Measurements from ENCODE around the gene PITX1. TPM values are rescaled to one million over a fixed set of nuclear protein-coding genes. Genes with fewer than 3 reads are reported as not detected.

The PITX1 gene
- polyA plus RNA-seq, 3 donors, result not detected

GRCh38 chr5:135048930-135049329 lies 14.9 kb upstream of the PITX1 start:
- WGBS (ENCODE audit: insufficient coverage), result no CpG with 5 or more reads among the region's 1 CpG
- Histone ChIP-seq H3K9ac (ENCODE audit: insufficient read depth, low read length, poor library complexity, severe bottlenecking) (no peak overlapping the region), H3K27ac (ENCODE audit: low read depth in 1 of 2, low read length in 2 of 2) (no peak overlapping the region), H4K20me1 (ENCODE audit: insufficient read depth, low read length) (no peaks in the 10 kb centered on the region), H3K79me2 (ENCODE audit: insufficient read depth, low read length) (no peaks in the 10 kb centered on the region), H3K9me3 (replicated peaks in 1 of 2; ENCODE audit: control insufficient read depth in 1 of 2, insufficient read depth in 1 of 2, low read length in 2 of 2) (peaks cover 0 to 3% of the 10 kb centered on the region in 2 donors), H3K4me2 (replicated peaks; ENCODE audit: extremely low read depth, low read length, poor library complexity, severe bottlenecking) (no peak overlapping the region), H3K4me3 (replicated peaks in 1 of 3; ENCODE audit: low read depth in 2 of 3, low read length in 3 of 3) (no peak overlapping the region), H3K27me3 (ENCODE audit: control insufficient read depth in 2 of 2, insufficient read depth in 2 of 2, low read length in 2 of 2) (peaks cover 24 to 90% of the 10 kb centered on the region in 2 donors), H3K36me3 (replicated peaks in 1 of 2; ENCODE audit: control insufficient read depth in 1 of 2, insufficient read depth in 2 of 2, low read length in 2 of 2) (no peaks in the 10 kb centered on the region), H3K4me1 (ENCODE audit: control insufficient read depth in 1 of 2, insufficient read depth in 2 of 2, low read length in 2 of 2) (no peaks in the 10 kb centered on the region), H2AFZ (ENCODE audit: insufficient read depth, low read depth, low read length, poor library complexity, severe bottlenecking) (no peak overlapping the region)
- Mint-ChIP-seq H3K27ac (no peak overlapping the region), H3K9me3 (peaks cover 0 to 2% (median 0%) of the 10 kb centered on the region in 7 donors), H3K4me3 (peak overlapping the region in 1 of 2 donors; percentile 31), H3K36me3 (no peaks in the 10 kb centered on the region), H3K4me1 (peaks cover 4% of the 10 kb centered on the region), H3K27me3 (ENCODE audit: low read depth in 3 of 3) (peaks cover 62 to 97% (median 75%) of the 10 kb centered on the region in 3 donors)
- no peak for DNase-seq
- intact Hi-C loops (cut with micrococcal nuclease), result no loop called here
- no peak for TF ChIP-seq CTCF (IDR thresholded peaks at IDR 0.05)

- H3K27me3 ChIP-seq (ENCODE audit: control insufficient read depth in 2 of 2, insufficient read depth in 2 of 2, low read length in 2 of 2), result peaks cover 26 to 90% of the 10 kb centered on the region in 2 donors
Observed at GRCh38 chr5:135048286-135048685, 14.3 kb upstream of the PITX1 start.

More at GRCh38 chr5:135048286-135048685, 14.3 kb upstream of the PITX1 start:
- peaks cover 1% of the 10 kb centered on the region for H3K4me1 Mint-ChIP-seq
- DNase-seq, result no peak
- H3K4me2 ChIP-seq (replicated peaks; ENCODE audit: extremely low read depth, low read length, poor library complexity, severe bottlenecking), result no peak overlapping the region
- no peak overlapping the region for H3K9ac ChIP-seq (ENCODE audit: insufficient read depth, low read length, poor library complexity, severe bottlenecking)
- H3K4me3 Mint-ChIP-seq, result peak overlapping the region in 1 of 2 donors; percentile 72
- H3K9me3 Mint-ChIP-seq, result peaks cover 0 to 2% (median 0%) of the 10 kb centered on the region in 7 donors
- H3K4me3 ChIP-seq (replicated peaks in 1 of 3; ENCODE audit: low read depth in 2 of 3, low read length in 3 of 3), result no peak overlapping the region
- no peak for TF ChIP-seq CTCF (IDR thresholded peaks at IDR 0.05)
- no peak overlapping the region for H3K27ac Mint-ChIP-seq
- H3K36me3 ChIP-seq (replicated peaks in 1 of 2; ENCODE audit: control insufficient read depth in 1 of 2, insufficient read depth in 2 of 2, low read length in 2 of 2), result no peaks in the 10 kb centered on the region
- H3K27ac ChIP-seq (ENCODE audit: low read depth in 1 of 2, low read length in 2 of 2), result no peak overlapping the region
- H3K9me3 ChIP-seq (replicated peaks in 1 of 2; ENCODE audit: control insufficient read depth in 1 of 2, insufficient read depth in 1 of 2, low read length in 2 of 2), result peaks cover 0 to 5% of the 10 kb centered on the region in 2 donors
- H3K36me3 Mint-ChIP-seq, result no peaks in the 10 kb centered on the region
- H3K27me3 Mint-ChIP-seq (ENCODE audit: low read depth in 3 of 3), result peaks cover 63 to 97% (median 76%) of the 10 kb centered on the region in 3 donors
- H3K4me1 ChIP-seq (ENCODE audit: control insufficient read depth in 1 of 2, insufficient read depth in 2 of 2, low read length in 2 of 2), result no peaks in the 10 kb centered on the region
- WGBS (ENCODE audit: insufficient coverage), result 100% methylated on average over 2 of the region's 2 CpGs
- no peaks in the 10 kb centered on the region for H3K79me2 ChIP-seq (ENCODE audit: insufficient read depth, low read length)
- no peak overlapping the region for H2AFZ ChIP-seq (ENCODE audit: insufficient read depth, low read depth, low read length, poor library complexity, severe bottlenecking)
- intact Hi-C loops (cut with micrococcal nuclease), result no loop called here
- no peaks in the 10 kb centered on the region for H4K20me1 ChIP-seq (ENCODE audit: insufficient read depth, low read length)
